ENCODE results near the gene DPH3.

GRCh38 chr3:16260046-16260445 is 4.7 kb downstream of the DPH3 start:
- TF ChIP-seq CTCF (optimal IDR thresholded peaks at IDR 0.05 in 1 of 3, IDR thresholded peaks at IDR 0.05 in 1 of 3, conservative IDR thresholded peaks at IDR 0.05 in 1 of 3; ENCODE audit: extremely low read depth in 1 of 3, insufficient read depth in 2 of 3, low read length in 3 of 3), result no peak
- TF ChIP-seq EZH2 (IDR thresholded peaks at IDR 0.05; ENCODE audit: low read length), result no peak
